Iris pigment epithelial cell (primary cell): ENCODE results near the gene PROSER3.

Source experiments
- DNase-seq: peaks from one replicate; pipeline ENCODE4 v3.0.0-alpha.2; 2011; ENCODE audit warnings: low read depth

The PROSER3 gene

DNA sequence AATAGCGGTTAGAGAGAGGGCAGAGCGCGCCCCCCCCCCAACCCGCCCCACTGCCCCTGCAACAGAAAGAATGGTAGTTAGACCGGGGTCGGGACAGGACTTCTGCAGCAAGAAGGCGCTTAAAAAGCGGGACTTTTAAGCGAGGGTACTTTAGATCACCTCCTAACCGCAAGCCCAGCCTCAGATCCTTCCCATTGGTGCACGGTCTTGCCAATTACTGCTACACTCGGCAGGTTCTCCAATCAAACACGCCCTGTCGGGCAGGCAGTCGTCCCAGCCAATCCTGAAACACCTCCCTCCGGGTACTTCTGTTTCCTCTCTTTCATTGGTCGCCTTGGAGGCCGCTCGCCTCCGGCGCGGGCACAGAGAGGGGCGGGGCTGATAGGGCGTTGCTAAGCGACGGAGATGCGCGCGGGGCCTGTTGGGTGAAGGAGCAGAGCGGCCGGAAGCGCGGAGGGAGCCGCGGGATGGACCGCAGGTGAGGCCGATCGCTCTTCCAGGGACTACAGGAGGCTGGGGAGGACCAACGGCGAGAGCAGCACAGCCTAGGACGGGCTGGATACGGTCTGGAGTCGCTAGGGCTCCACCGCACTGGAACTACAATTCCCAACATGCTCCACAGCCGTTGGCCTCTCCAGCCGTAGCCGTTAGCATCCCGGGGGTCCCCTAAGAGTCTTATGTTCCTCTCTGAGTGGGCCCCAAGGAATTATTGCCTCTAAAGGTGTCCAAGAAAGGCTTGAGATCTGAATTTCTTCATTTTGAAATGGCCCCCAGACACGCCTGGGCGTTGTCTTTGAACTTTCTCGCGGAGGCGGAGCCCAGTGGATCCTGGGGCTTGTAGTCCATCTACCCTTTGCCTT is at the start of gene PROSER3:
PROSER3 (plus strand) TSS at position 428 of the 860 bp plus-strand sequence; CDS start at position 468, 40 bp downstream.
- peak; percentile 100 for DNase-seq

DNA sequence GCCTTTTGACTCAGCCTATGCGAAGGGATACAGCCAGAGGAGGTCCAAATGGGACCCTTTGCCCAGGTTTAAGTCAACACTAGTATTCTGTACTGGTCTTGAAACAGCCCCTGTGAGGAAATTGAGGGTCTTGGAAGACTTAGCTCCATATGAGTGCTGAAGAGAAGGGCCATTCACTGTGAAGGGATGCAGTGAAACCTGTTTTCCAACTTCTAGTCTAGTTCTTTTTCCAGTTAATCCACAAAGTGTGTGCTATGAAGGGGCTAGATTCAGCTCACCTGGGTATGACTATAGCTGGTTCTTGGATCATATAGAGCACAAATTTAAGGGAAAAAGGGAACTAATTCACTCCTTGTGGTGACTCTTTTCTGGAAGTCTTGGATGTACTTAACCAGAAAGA is 49.6 kb upstream of the PROSER3 start:
- no peak for DNase-seq

DNA sequence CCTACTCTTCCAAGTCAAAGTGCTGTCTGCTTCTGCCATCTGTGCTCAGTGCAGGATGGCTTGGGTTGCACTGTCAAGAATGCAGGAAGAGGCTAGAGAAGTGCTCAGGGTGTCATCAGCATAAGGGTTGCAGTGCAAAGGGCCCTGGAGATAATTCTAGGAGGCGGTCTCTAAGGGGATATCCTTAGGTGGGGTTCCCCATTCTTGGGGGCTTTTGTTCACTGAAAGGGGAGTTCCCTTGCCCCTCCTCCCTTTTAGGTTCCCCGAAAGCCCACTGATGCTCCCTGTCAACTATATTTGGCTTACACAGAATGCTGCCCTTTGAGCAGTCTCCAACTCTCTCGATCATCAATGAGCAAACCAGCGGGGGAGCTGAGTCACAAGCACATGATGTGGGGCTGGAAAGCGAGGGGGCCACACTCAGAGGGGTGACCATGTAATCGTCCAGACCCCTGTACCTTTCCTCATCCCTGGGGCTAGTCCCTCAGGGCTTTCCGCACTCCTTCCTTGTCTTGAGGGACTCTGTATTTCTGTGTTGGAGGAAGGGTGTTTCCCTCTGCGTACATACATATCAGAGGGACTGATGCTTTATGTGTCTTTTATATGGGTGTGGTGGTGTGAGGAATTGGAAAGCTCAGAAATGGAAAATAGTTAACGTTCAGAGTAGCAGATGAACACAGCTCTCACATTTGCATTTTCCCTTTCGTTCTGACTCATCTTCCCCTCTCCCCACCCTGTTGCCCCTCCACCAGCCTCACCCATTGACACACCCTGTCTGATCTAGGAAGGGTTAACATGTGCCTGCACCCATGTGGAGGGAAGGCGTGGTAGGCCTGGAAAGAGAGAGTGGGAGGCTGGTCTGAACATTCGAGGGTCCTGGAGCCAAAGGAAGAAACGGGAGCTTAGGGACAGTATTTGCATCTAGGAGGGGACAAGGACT is 46.9 kb upstream of the PROSER3 start:
- no peak for DNase-seq

DNA sequence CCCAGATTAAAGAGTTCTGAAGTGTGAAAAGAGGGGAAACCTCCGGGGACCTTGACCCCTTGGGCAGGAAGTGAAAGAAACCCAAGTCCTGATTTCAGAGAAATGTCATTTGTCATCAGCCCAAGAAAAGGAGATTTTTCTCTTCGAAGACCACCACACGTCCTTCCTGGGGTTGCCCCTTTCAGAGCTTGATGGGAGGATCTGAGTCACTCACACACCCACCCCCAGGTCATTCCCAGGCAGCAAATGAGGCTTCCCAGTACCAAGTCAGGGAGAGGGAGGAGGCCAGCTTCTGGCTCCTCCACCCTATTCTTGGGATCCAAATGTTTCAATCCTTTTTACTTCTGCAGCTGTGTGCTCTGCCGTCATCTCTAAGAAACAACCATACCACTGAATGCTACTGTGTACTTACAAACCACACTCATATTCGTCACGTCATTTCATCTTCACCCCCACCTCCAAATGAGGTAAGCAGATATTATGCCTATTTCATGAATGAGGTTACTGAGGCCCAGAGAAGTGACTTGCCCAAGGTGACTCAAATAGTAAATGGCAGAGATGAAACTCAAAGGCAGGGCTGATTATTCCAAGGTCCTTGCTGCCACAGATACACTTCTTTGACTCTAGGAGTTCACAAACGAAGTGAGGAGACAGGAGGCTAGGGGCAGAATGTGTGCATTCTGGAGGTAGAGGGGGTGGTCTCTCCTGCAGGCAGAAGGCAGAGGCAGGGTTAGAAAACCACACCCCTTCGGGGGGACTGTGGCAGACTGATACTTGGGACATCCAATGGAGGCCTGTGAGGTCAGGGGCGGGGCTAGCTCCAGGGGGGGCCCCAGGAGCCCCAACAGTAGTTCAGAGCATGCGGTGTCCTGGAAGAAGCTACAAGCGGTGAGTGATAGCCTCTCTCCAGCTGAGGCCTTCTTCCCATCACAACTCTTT is 45.1 kb upstream of the PROSER3 start:
- DNase-seq, result no peak

DNA sequence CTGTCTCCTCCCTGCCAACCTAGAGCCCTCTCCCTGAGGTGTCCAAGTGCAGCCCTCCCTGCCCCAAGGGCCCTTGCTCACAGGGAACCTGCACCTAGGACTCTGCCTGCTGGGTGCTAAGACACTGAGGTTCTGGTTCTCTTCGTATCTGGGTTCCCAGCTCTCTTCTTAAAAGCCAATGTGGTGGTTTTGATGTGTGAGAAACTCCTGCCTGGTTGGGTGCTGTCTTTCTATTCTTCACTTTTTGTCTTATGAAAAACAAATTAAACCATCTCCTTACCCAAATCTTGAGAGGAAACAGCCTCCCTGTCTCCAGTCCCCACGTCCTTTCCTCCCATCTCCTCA is 44.5 kb upstream of the PROSER3 start:
- no peak for DNase-seq

DNA sequence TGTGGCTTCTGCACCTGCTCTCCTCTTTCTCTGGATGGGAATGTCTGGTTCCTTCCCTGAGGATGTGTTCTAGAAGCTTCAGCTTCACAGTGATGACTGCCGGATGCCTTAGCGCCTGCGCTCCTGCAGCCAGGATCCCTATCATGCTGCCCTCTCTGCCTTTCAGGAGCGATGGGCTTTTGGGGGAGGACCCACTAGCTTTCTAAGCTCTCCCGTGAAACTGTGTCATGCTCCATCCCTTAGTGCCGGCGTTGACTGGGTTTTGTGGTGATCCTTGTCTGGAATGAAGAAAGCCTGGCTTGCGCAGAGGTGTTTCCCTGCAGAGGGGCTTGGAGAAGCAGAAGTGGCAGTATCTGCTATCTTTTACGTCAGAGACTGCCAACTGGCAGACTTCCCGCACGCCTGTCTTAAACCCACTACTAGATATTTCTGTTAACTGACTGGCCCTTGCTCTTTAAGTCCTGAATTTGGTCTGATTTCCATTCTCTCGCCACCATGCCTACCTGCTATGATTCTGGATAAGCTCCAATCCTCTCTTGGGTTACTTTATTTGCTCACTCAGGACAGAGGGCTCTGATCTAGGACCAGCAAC is 44.0 kb upstream of the PROSER3 start:
- DNase-seq, result no peak

DNA sequence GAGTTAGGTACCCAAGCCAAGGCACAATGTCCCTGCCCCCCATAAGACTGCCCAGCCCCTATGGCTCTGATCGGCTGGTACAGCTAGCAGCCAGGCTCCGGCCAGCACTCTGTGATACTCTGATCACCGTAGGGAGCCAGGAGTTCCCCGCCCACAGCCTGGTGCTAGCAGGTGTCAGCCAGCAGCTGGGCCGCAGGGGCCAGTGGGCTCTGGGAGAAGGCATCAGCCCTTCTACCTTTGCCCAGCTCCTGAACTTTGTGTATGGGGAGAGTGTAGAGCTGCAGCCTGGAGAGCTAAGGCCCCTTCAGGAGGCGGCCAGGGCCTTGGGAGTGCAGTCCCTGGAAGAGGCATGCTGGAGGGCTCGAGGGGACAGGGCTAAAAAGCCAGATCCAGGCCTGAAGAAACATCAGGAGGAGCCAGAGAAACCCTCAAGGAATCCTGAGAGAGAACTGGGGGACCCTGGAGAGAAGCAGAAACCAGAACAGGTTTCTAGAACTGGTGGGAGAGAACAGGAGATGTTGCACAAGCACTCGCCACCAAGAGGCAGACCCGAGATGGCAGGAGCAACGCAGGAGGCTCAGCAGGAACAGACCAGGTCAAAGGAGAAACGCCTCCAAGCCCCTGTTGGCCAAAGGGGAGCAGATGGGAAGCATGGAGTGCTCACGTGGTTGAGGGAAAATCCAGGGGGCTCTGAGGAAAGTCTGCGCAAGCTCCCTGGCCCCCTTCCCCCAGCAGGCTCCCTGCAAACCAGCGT is 43.2 kb upstream of the PROSER3 start:
- no peak for DNase-seq

DNA sequence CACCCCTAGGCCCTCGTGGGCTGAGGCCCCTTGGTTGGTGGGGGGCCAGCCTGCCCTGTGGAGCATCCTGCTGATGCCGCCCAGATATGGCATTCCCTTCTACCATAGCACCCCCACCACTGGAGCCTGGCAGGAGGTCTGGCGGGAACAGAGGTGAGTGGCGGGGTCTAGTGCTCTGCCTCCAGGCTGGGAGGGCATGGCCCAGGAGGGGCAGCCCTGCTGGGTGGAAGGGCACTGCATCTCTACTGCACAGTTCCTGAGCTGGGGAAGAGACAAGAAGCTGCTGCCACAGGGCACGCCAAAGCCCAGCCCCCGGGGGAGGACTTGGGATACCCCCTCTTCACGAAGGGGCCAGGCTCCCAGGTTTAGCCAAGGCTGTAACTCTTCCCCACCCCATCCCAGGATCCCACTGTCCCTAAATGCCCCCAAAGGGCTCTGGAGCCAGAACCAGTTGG is 42.6 kb upstream of the PROSER3 start:
- DNase-seq, result no peak

DNA sequence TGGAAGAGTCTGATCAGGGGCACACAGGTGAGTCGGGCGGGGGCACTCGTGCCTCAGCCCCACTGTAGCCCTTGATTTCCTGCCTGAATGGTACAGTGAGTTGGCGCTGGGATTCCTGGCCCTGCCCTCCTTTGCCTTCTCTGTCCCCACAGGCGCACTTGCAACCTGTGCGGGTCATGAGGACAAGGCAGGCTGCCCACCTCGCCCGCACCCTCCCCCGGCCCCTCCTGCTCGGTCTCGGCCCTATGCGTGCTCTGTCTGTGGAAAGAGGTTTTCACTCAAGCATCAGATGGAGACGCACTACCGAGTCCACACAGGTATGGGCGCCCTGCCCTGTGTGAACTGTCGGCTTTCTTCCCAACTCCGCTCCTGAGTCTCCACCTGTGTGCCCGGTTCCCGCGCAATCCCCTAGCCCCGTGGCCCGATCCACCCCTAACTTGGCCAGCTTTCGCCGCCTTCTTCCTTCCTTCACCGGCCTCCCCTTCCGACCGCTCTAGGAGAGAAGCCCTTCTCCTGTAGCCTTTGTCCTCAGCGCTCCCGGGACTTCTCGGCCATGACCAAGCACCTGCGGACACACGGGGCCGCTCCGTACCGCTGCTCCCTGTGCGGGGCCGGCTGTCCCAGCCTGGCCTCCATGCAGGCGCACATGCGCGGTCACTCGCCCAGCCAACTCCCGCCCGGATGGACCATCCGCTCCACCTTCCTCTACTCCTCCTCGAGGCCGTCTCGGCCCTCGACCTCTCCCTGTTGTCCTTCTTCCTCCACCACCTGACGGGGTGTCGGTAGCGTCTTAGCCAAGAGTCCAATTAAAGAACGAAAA is 41.8 kb upstream of the PROSER3 start:
- peak; percentile 40 for DNase-seq

DNA sequence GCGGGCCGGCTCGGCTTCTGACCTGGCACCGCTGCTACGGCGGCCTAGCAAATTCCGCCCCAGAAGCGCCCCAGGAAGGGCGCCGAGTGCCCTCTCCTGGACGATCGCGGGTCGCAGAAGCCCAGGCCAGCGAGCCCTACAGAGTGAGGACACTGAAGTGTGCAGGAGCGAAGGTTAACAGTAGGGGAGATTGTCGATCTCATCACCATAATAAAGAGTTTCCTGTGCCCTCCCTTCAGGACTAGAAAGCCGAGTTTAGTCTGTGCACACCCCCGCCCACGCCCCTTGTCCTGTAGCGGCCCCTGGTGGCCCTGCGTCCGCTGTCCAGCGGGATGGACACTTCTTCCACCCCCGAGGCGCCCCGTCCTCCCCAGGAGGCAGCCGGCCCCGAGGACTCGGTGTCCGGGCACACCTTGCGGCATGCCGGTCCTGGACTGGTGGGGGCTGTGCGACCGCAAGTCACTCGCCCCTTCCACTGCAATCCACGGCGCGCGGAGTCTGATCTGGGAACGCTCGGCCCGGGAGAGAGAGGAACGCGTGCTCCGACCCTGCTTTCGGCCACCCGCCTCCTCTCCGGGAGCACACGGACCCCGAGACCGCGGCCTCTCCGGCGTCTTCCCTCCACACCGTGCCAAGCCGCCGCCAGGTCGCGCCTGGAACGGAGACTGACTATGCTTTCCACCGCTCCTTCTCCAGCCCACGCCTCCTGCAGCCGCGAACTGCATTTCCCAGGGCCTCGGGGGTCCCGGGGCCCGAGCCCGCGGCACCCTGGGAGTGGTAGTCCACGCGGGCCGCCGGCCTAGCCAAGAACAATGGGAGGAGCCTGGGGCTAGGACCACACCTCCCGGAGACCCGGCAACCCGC is 40.9 kb upstream of the PROSER3 start:
- peak; percentile 95 for DNase-seq

DNA sequence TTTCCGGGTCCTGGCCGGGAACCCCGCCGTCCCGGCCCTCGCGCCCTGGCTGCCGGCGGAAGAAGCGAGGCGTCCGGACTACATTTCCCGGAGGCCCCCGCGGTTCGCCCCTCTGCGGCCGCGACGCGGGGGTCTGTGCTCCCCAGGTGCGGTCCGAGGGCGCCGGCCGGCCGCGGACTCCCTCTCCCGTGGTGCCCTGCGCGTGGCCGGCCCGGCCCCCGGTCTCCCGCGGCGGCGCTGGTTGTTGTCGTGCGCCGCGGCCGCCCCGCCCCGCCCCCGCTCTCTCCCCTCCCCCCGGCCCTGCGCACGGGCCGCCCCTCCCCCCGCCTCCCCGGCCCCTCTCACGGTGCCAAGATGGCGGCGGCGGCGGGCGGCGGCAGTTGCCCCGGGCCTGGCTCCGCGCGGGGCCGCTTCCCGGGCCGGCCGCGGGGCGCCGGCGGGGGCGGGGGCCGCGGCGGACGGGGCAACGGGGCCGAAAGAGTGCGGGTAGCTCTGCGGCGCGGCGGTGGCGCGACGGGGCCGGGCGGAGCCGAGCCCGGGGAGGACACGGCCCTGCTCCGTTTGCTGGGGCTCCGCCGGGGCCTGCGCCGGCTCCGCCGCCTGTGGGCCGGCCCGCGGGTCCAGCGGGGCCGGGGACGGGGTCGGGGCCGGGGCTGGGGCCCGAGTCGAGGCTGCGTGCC is 40.2 kb upstream of the PROSER3 start, which contains the start of gene KMT2B:
KMT2B (plus strand) TSS at position 339 of the 680 bp plus-strand sequence; CDS start at position 355, 16 bp downstream.
- DNase-seq, result no peak

DNA sequence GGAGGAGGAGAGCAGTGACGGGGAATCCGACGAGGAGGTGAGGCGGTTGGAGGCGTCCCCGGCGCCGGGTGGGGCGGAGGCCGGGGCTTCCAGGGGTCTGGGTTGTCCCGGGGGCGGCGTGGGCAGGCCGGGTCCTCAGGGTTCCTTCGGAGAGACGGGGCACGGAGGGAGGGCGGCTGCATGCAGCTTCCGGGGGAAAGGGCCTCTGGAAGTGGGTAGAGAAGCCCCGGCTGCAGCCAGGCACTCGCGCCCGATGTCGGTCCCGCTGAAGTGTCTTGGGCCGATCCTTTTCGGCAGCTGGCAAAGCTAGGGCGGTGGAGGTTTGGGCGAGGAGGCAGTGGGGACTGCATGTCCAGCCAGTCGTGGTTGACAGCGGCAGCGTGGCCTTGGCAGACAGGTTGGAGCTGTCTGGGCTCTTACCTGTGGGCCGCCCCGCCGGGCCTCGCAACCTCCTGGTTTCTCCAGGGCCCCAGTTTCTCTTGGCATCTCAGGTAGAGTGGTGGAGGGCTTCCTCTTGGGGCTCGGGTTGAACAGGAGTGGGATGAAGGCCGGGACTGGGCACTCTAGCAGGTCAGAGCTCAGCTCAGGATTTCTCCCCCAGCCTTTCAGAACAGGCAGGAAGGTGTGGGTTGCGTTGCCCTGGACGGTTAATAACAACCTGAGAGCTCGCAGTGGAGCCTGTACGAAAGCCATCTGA is 39.5 kb upstream of the PROSER3 start:
- peak; percentile 21 for DNase-seq

DNA sequence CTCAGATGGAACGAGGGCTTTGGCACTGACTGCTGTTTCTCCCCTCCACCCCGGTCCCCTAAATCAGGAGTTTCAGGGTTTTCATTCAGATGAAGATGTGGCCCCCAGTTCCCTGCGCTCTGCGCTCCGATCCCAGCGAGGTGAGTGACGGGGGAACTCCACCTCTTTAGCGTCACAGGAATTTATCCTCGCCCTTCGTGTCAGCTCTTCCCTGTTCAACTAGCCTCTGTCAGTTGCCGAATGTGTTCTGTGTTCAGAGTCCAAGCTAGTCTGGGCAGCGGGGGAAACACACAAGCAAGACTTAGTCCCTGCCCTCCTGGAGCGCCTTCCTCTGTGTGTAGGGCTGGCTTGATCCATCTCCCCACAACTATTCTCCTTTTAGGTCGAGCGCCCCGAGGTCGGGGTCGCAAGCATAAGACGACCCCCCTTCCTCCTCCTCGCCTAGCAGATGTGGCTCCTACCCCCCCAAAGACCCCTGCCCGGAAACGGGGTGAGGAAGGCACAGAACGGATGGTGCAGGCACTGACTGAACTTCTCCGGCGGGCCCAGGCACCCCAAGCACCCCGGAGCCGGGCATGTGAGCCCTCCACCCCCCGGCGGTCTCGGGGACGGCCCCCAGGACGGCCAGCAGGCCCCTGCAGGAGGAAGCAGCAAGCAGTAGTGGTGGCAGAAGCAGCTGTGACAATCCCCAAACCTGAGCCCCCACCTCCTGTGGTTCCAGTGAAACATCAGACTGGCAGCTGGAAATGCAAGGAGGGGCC is 38.4 kb upstream of the PROSER3 start:
- no peak for DNase-seq

DNA sequence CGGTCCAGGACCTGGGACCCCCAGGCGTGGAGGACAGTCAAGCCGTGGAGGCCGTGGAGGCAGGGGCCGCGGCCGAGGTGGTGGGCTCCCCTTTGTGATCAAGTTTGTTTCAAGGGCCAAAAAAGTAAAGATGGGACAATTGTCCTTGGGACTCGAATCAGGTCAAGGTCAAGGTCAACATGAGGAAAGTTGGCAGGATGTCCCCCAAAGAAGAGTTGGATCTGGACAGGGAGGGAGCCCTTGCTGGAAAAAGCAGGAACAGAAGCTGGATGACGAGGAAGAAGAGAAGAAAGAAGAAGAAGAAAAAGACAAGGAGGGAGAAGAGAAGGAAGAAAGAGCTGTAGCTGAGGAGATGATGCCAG is 37.8 kb upstream of the PROSER3 start:
- DNase-seq, result no peak

DNA sequence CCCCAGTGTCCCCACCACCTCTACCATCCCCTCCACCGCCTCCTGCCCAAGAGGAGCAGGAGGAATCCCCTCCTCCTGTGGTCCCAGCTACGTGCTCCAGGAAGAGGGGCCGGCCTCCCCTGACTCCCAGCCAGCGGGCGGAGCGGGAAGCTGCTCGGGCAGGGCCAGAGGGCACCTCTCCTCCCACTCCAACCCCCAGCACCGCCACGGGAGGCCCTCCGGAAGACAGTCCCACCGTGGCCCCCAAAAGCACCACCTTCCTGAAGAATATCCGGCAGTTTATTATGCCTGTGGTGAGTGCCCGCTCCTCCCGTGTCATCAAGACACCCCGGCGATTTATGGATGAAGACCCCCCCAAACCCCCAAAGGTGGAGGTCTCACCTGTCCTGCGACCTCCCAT is 37.3 kb upstream of the PROSER3 start:
- no peak for DNase-seq

DNA sequence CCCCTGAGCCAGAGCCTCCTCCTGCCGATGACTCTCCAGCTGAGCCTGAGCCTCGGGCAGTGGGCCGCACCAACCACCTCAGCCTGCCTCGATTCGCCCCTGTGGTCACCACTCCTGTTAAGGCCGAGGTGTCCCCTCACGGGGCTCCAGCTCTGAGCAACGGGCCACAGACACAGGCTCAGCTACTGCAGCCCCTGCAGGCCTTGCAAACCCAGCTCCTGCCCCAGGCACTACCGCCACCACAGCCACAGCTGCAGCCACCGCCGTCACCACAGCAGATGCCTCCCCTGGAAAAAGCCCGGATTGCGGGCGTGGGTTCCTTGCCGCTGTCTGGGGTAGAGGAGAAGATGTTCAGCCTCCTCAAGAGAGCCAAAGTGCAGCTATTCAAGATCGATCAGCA is 36.6 kb upstream of the PROSER3 start:
- no peak for DNase-seq

DNA sequence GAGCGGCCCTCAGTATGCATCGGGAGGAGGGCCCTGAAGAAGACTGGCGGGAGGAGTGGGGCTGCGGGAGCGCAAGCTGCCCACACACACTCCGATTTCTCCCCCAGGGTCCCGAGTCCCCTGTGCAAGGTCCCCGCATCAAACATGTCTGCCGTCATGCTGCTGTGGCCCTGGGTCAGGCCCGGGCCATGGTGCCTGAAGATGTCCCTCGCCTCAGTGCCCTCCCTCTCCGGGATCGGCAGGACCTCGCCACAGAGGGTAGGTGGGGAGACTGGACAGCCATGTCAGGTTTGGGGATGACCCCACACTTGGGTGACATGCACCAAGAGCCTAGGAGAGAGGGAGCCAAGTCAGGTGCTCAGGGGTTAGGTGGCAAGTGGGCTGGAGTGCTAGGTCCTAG is 35.5 kb upstream of the PROSER3 start:
- no peak for DNase-seq
